ENCODE measurements around the gene GAPVD1.

Gene GAPVD1

DNA sequence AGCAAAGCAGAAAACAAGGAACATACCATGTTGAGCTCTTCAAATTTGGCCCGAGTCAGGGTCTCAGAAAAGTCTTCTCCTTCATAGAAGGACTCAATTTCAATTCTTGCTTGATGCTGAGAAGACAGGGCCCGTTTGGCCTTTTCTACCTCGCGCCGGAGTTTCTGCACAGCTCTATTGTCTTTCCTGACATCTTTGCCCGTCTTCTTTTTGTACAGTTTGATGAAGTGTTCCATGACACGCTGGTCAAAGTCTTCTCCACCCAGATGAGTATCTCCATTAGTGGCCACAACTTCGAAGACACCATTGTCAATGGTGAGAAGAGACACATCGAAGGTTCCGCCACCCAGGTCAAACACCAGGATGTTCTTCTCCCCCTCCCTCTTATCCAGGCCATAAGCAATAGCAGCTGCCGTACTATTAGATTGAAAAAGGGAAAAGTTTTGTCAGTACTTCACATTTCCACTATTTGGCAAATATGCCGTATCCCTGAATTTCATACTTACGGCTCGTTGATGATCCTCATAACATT is 22.6 kb upstream of the GAPVD1 start:
- Histone ChIP-seq H3K27me3 (ENCODE audit: control insufficient read depth, insufficient read depth, low read length) (no peaks in the 10 kb centered on the region), H3K9ac (no peak overlapping the region), H3K4me2 (ENCODE audit: low read length) (no peak overlapping the region), H3K9me3 (ENCODE audit: control insufficient read depth, low read length) (no peaks in the 10 kb centered on the region), H2AFZ (no peak overlapping the region), H3K4me3 (ENCODE audit: low read depth, low read length) (no peak overlapping the region), H3K4me1 (peaks cover 16% of the 10 kb centered on the region), H3K79me2 (peaks cover 16% of the 10 kb centered on the region), H3K36me3 (ENCODE audit: control insufficient read depth, insufficient read depth, low read length) (no peaks in the 10 kb centered on the region), H3K27ac (no peak overlapping the region)
- no peak for TF ChIP-seq CTCF (IDR thresholded peaks at IDR 0.05)

GRCh38 chr9:125239631-125240597 is 21.7 kb upstream of the GAPVD1 start:
- no peak overlapping the region for H3K9ac ChIP-seq
- peak overlapping the region; percentile 98 for H3K27ac ChIP-seq
- no peak for TF ChIP-seq CTCF (IDR thresholded peaks at IDR 0.05)
- H3K9me3 ChIP-seq (ENCODE audit: control insufficient read depth, low read length): no peaks in the 10 kb centered on the region
- H3K4me1 ChIP-seq: peaks cover 16% of the 10 kb centered on the region
- peak overlapping the region; percentile 85 for H3K4me2 ChIP-seq (ENCODE audit: low read length)
- H3K27me3 ChIP-seq (ENCODE audit: control insufficient read depth, insufficient read depth, low read length): no peaks in the 10 kb centered on the region
- H3K4me3 ChIP-seq (ENCODE audit: low read depth, low read length): peak overlapping the region; percentile 75
- peaks cover 16% of the 10 kb centered on the region for H3K79me2 ChIP-seq
- H3K36me3 ChIP-seq (ENCODE audit: control insufficient read depth, insufficient read depth, low read length): no peaks in the 10 kb centered on the region
- H2AFZ ChIP-seq: no peak overlapping the region

DNA sequence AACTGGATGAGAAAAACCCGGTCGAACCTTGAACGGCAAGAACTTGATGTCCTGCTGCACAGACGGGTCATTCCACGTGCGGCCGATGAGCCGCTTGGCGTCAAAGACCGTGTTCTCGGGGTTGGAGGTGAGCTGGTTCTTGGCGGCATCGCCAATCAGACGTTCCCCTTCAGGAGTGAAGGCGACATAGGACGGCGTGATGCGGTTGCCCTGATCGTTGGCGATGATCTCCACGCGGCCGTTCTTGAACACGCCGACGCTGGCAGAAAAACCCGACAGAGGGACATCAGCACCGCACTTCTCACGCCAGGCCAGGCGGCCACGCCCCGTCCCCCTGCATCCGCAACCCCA is 21.0 kb upstream of the GAPVD1 start:
- Histone ChIP-seq H3K9ac (no peak overlapping the region), H3K27me3 (ENCODE audit: control insufficient read depth, insufficient read depth, low read length) (no peaks in the 10 kb centered on the region), H3K4me3 (ENCODE audit: low read depth, low read length) (peak overlapping the region; percentile 75)

DNA sequence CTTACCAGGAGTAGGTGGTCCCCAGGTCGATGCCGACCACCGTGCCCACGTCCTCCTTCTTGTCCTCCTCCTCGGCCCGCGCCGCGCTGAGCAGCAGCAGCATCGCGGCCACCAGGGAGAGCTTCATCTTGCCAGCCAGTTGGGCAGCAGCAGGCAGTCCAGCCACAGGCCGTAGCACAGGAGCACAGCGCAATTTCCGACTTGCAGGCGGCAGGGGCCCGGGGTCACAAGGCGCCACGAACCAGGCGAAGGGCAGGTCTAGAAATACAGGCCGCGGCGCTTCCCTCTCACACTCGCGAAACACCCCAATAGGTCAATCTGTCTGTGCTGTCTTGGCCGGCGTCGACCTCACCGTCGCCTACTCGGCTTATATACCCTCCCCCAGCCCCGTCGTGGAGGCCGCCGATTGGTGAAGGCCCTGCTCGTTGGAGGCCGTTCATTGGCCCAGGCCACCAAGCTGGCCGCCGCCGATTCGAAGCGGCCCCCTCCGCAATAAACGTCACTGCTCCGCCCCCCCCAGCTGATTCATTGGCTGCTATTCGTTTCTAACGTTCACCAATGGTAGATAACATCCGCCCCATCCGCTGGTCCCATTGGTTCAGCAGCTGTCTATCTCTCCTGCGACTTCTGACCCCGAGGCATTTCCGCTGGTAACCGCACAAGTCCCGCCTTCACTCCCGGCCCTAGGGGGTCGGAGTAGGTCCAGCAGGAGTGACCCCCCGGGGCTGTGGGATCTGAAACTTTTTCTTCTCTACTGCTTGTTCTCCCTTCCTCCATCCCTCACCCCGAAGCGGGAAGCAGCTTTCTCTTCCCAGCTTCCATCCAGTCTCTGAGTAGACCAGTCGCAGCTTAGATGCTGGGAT is 20.4 kb upstream of the GAPVD1 start, which contains the start of gene HSPA5:
TSS of gene HSPA5 (minus strand) at position 344 of the 863 bp plus-strand sequence. CDS start at position 127, 217 bp downstream.
- peak within 1 kb of the TSS; percentile 84 for H3K9ac ChIP-seq

More for the DNA sequence above, 21.0 kb upstream of the GAPVD1 start:
- Histone ChIP-seq H3K4me2 (ENCODE audit: low read length) (peak overlapping the region; percentile 85), H3K79me2 (peaks cover 16% of the 10 kb centered on the region), H3K36me3 (ENCODE audit: control insufficient read depth, insufficient read depth, low read length) (no peaks in the 10 kb centered on the region), H3K9me3 (ENCODE audit: control insufficient read depth, low read length) (no peaks in the 10 kb centered on the region), H3K4me1 (peaks cover 16% of the 10 kb centered on the region), H2AFZ (peak overlapping the region; percentile 82), H3K27ac (peak overlapping the region; percentile 98)
- no peak for TF ChIP-seq CTCF (IDR thresholded peaks at IDR 0.05)

More for the DNA sequence above, 20.4 kb upstream of the GAPVD1 start, which contains the start of gene HSPA5:
- Histone ChIP-seq H3K27ac (peak within 1 kb of the TSS; percentile 98), H3K9me3 (ENCODE audit: control insufficient read depth, low read length) (no peaks in the 10 kb centered on the region), H3K4me1 (peaks cover 16% of the 10 kb centered on the region), H2AFZ (peak within 1 kb of the TSS; percentile 95), H3K79me2 (peaks cover 16% of the 10 kb centered on the region), H3K27me3 (ENCODE audit: control insufficient read depth, insufficient read depth, low read length) (no peaks in the 10 kb centered on the region), H3K36me3 (ENCODE audit: control insufficient read depth, insufficient read depth, low read length) (no peaks in the 10 kb centered on the region), H3K4me2 (ENCODE audit: low read length) (peak within 1 kb of the TSS; percentile 90), H3K4me3 (ENCODE audit: low read depth, low read length) (peak within 1 kb of the TSS; percentile 98)
- peak; percentile 16 for TF ChIP-seq CTCF (IDR thresholded peaks at IDR 0.05)

All from parathyroid adenoma (tissue), 2 donors.